Loucy (cell line): ENCODE data around the gene MAGEH1.
A peak's percentile ranks its signal among the peaks of the same experiment; 100 is the strongest.
"Not testable (repeated sequence)": the region's sequence is repeated elsewhere in the genome, so short reads cannot be mapped to it uniquely, and the experiment has no call there.

Experiments used
- H2AFZ ChIP-seq: fragments of 200-600 bp; sonication (generic); 2 replicates; pipeline ENCODE4 v1.6.0; 2016; ENCODE audit warnings: antibody characterized with exemption, mild to moderate bottlenecking, low read length, moderate library complexity
- H3F3A ChIP-seq: fragments of 200-600 bp; 2 replicates; pipeline ENCODE4 v1.6.0; 2016; ENCODE audit warnings: antibody characterized with exemption, low read depth, mild to moderate bottlenecking
- H3K27me3 ChIP-seq: fragments of 200-600 bp; sonication (generic); 2 replicates; pipeline ENCODE4 v1.6.1; 2014; ENCODE audit warnings: low read length, mild to moderate bottlenecking; ENCODE audit not compliant: insufficient read depth, poor library complexity, severe bottlenecking
- H3K36me3 ChIP-seq: fragments of 200-600 bp; sonication (generic); 2 replicates; pipeline ENCODE4 v1.6.1; 2016; ENCODE audit warnings: low read length; ENCODE audit not compliant: insufficient read depth
- H3K4me1 ChIP-seq: fragments of 200-600 bp; sonication (generic); 2 replicates; pipeline ENCODE4 v1.5.1; 2014; ENCODE audit warnings: low read length, mild to moderate bottlenecking; ENCODE audit not compliant: insufficient read depth, poor library complexity, severe bottlenecking
- H3K4me2 ChIP-seq: fragments of 200-600 bp; sonication (generic); 2 replicates; pipeline ENCODE4 v1.6.0; 2014; ENCODE audit warnings: antibody characterized with exemption, low read length, low read depth, mild to moderate bottlenecking; ENCODE audit not compliant: poor library complexity, severe bottlenecking
- H3K4me3 ChIP-seq: fragments of 200-600 bp; sonication (generic); 2 replicates; pipeline ENCODE4 v1.5.1; 2014; ENCODE audit warnings: low read length, mild to moderate bottlenecking, mixed read lengths; ENCODE audit not compliant: poor library complexity, severe bottlenecking
- H3K79me2 ChIP-seq: fragments of 200-600 bp; sonication (generic); 2 replicates; pipeline ENCODE4 v1.6.1; 2014; ENCODE audit warnings: low read length; ENCODE audit not compliant: insufficient read depth
- H3K9ac ChIP-seq: fragments of 200-600 bp; sonication (generic); 2 replicates; pipeline ENCODE4 v1.6.0; 2014; ENCODE audit warnings: mild to moderate bottlenecking, low read depth, low read length, moderate library complexity; ENCODE audit not compliant: poor library complexity, severe bottlenecking
- H3K9me2 ChIP-seq: fragments of 200-600 bp; sonication (generic); replicated peaks from 2 replicates; pipeline ENCODE4 v1.6.1; 2016; ENCODE audit warnings: low read depth, low read length, mixed read lengths
- H3K9me3 ChIP-seq: fragments of 200-600 bp; sonication (generic); 2 replicates; pipeline ENCODE4 v1.6.1; 2014; ENCODE audit warnings: mild to moderate bottlenecking, antibody characterized with exemption, low read length, low read depth; ENCODE audit not compliant: insufficient read depth
- H4K20me1 ChIP-seq: fragments of 200-600 bp; sonication (generic); 2 replicates; pipeline ENCODE4 v1.6.0; 2014; ENCODE audit warnings: antibody characterized with exemption, low read length, mild to moderate bottlenecking; ENCODE audit not compliant: insufficient read depth, poor library complexity, severe bottlenecking
- EZH2phosphoT487 ChIP-seq: fragments of 200-600 bp; IDR thresholded peaks from 2 replicates; pipeline ENCODE4 v1.6.1; 2018; ENCODE audit warnings: antibody characterized with exemption, mild to moderate bottlenecking, moderate library complexity, borderline replicate concordance
- TF ChIP-seq, protein P1 (sequence below): fragments of 200-600 bp; sonication (generic); conservative IDR thresholded peaks from 2 replicates; pipeline ENCODE4 v1.5.1; 2014; ENCODE audit warnings: mild to moderate bottlenecking, antibody characterized with exemption, low read length

The MAGEH1 gene, protein sequence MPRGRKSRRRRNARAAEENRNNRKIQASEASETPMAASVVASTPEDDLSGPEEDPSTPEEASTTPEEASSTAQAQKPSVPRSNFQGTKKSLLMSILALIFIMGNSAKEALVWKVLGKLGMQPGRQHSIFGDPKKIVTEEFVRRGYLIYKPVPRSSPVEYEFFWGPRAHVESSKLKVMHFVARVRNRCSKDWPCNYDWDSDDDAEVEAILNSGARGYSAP

DNA sequence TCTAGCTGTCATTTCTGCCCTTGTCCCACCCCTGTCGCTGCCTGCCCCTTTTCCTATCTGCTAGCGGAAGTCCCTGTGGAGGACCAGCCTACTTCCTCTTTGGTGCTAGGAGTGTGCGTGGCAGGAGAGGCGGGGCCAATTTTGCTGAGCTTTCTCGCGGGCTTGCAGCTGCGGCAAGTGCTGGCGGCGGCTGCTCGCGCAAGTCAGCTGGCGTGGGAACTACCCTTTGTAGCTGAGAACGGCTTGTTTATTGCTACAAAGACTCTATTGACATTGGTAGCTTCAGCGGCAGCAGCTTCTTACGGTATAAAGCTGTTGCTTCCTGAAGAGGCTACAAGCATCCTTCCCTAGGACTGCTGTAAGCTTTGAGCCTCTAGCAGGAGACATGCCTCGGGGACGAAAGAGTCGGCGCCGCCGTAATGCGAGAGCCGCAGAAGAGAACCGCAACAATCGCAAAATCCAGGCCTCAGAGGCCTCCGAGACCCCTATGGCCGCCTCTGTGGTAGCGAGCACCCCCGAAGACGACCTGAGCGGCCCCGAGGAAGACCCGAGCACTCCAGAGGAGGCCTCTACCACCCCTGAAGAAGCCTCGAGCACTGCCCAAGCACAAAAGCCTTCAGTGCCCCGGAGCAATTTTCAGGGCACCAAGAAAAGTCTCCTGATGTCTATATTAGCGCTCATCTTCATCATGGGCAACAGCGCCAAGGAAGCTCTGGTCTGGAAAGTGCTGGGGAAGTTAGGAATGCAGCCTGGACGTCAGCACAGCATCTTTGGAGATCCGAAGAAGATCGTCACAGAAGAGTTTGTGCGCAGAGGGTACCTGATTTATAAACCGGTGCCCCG lies at the start of gene MAGEH1:
Gene MAGEH1 (plus strand): TSS at position 138 of the 843 bp plus-strand sequence. CDS start 248 bp downstream, at position 386.
- Histone ChIP-seq H2AFZ (peak within 1 kb of the TSS; percentile 93), H3K27me3 (no peaks in the 10 kb centered on the region), H4K20me1 (no peaks in the 10 kb centered on the region), H3K9me3 (no peaks in the 10 kb centered on the region), H3K9me2 (no peaks in the 10 kb centered on the region), H3K4me3 (peak within 1 kb of the TSS; percentile 76), H3K36me3 (no peaks in the 10 kb centered on the region), H3F3A (no peaks in the 10 kb centered on the region), H3K9ac (peak within 1 kb of the TSS; percentile 85), H3K4me1 (no peaks in the 10 kb centered on the region), H3K4me2 (peak within 1 kb of the TSS; percentile 85), H3K79me2 (peaks cover 13% of the 10 kb centered on the region)
- TF ChIP-seq, protein P1, sequence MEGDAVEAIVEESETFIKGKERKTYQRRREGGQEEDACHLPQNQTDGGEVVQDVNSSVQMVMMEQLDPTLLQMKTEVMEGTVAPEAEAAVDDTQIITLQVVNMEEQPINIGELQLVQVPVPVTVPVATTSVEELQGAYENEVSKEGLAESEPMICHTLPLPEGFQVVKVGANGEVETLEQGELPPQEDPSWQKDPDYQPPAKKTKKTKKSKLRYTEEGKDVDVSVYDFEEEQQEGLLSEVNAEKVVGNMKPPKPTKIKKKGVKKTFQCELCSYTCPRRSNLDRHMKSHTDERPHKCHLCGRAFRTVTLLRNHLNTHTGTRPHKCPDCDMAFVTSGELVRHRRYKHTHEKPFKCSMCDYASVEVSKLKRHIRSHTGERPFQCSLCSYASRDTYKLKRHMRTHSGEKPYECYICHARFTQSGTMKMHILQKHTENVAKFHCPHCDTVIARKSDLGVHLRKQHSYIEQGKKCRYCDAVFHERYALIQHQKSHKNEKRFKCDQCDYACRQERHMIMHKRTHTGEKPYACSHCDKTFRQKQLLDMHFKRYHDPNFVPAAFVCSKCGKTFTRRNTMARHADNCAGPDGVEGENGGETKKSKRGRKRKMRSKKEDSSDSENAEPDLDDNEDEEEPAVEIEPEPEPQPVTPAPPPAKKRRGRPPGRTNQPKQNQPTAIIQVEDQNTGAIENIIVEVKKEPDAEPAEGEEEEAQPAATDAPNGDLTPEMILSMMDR: no peak
- TF ChIP-seq EZH2phosphoT487: no peak

DNA sequence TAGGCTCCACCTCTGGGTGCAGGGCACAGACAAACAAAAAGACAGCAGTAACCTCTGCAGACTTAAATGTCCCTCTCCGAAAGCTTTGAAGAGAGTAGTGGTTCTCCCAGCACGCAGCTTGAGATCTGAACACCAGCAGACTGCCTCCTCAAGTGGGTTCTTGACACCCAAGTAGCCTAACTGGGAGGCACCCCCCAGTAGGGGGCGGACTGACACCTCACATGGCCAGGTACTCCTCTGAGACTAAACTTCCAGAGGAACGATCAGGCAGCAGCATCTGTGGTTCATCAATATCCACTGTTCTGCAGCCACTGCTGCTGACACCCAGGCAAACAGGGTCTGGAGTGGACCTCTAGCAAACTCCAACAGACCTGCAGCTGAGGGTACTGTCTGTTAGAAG lies 24.8 kb upstream of the MAGEH1 start:
- not testable (repeated sequence) for H3K9me3 ChIP-seq, H3K27me3 ChIP-seq, H3K9me2 ChIP-seq, H3K9ac ChIP-seq, H3K36me3 ChIP-seq, H3K4me3 ChIP-seq, H4K20me1 ChIP-seq, H3K79me2 ChIP-seq, H2AFZ ChIP-seq, H3F3A ChIP-seq, H3K4me1 ChIP-seq, H3K4me2 ChIP-seq

DNA sequence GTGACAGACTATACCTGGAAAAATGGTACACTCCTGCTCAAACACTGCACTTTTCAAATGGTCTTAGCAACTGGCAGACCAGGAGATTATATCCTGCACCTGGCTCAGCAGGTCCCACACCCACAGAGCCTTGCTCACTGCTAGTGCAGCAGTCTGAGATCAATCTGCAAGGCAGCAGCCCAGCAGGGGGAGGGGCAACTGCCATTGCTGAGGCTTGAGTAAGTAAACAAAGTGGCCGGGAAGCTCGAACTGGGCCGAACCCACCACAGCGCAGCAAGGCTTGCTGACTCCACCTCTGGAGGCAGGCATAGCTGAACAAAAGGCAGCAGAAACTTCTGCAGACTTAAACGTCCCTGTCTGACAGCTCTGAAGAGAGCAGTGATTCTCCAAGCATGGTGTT lies 8.5 kb upstream of the MAGEH1 start:
- H2AFZ ChIP-seq, H3K9ac ChIP-seq, H3K4me3 ChIP-seq, H3K36me3 ChIP-seq, H4K20me1 ChIP-seq, H3K9me2 ChIP-seq, H3F3A ChIP-seq, H3K9me3 ChIP-seq, H3K79me2 ChIP-seq, H3K4me2 ChIP-seq, H3K4me1 ChIP-seq, H3K27me3 ChIP-seq: not testable (repeated sequence)

DNA sequence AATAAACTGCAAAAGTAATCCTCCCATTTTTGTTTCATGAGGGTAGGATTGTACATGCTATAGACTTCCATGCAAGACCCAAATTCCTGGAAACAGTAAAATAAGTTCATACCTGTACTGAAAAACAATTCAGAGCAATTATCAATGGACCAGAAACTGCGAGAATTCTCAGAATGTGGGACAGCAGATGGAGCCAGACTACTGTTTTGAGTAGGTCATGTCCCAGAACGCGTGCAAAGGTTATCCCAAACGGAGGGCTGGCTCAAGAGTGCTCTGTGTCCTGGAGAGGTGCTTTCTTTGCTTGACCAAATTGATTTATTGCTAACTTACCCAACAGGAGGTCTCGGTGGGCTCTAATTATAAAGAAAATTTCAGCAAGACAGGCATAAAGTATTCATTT lies 1.7 kb upstream of the MAGEH1 start:
- Histone ChIP-seq H3F3A (no peaks in the 10 kb centered on the region), H3K79me2 (peaks cover 13% of the 10 kb centered on the region), H3K9me3 (no peaks in the 10 kb centered on the region), H4K20me1 (no peaks in the 10 kb centered on the region), H3K4me1 (no peaks in the 10 kb centered on the region), H3K27me3 (no peaks in the 10 kb centered on the region), H3K9me2 (no peaks in the 10 kb centered on the region), H2AFZ (no peak overlapping the region), H3K4me3 (no peak overlapping the region), H3K9ac (no peak overlapping the region), H3K4me2 (no peak overlapping the region), H3K36me3 (no peaks in the 10 kb centered on the region)
- TF ChIP-seq, protein P1: 0 out of 2 replicates have a peak, but pooled peaks have one; percentile 11
- no peak for TF ChIP-seq EZH2phosphoT487
